Brain microvascular endothelial cell (primary cell): ENCODE data around the gene CHD3.

Experiments used
- DNase-seq: peaks from one replicate; pipeline ENCODE4 v3.0.0-alpha.2; 2020
- H3K27ac ChIP-seq: fragments of 250-450 bp; sonication (Bioruptor Pico); 2 replicates; pipeline ENCODE4 v1.5.1; 2020; ENCODE audit warnings: mild to moderate bottlenecking, moderate library complexity
- H3K27me3 ChIP-seq: fragments of 250-450 bp; sonication (Bioruptor Pico); replicated peaks from 2 replicates; pipeline ENCODE4 v1.5.1; 2020; ENCODE audit warnings: mild to moderate bottlenecking
- H3K36me3 ChIP-seq: fragments of 250-450 bp; sonication (Bioruptor Pico); replicated peaks from 2 replicates; pipeline ENCODE4 v1.5.1; 2020; ENCODE audit warnings: mild to moderate bottlenecking
- H3K4me3 ChIP-seq: 2 replicates; pipeline ENCODE4 v1.5.1; 2011; ENCODE audit warnings: low read depth, mild to moderate bottlenecking, control low read depth, low read length, moderate library complexity
- in situ Hi-C: cut with HindIII; loops from 2 replicates; pipeline ENCODE4 v1.10.0; 2017; ENCODE audit warnings: low sequenced_read_pairs, low pct_ligation_motif_present
- TF ChIP-seq, protein P1 (sequence below): IDR thresholded peaks from 2 replicates; pipeline ENCODE4 v1.5.1; 2011; ENCODE audit warnings: low read depth, mild to moderate bottlenecking, moderate library complexity, low read length, control low read depth, inconsistent platforms; ENCODE audit errors: missing control alignments

Gene CHD3

DNA sequence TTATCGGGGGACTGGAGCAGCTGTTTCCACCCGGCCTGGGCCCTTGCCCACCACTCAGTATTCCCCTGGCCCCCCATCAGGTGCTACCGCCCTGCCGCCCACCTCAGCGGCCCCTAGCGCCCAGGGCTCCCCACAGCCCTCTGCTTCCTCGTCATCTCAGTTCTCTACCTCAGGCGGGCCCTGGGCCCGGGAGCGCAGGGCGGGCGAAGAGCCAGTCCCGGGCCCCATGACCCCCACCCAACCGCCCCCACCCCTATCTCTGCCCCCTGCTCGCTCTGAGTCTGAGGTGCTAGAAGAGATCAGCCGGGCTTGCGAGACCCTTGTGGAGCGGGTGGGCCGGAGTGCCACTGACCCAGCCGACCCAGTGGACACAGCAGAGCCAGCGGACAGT lies 39.9 kb upstream of the CHD3 start:
- H3K36me3 ChIP-seq, result peaks cover 50% of the 10 kb centered on the region
- TF ChIP-seq, protein P1, sequence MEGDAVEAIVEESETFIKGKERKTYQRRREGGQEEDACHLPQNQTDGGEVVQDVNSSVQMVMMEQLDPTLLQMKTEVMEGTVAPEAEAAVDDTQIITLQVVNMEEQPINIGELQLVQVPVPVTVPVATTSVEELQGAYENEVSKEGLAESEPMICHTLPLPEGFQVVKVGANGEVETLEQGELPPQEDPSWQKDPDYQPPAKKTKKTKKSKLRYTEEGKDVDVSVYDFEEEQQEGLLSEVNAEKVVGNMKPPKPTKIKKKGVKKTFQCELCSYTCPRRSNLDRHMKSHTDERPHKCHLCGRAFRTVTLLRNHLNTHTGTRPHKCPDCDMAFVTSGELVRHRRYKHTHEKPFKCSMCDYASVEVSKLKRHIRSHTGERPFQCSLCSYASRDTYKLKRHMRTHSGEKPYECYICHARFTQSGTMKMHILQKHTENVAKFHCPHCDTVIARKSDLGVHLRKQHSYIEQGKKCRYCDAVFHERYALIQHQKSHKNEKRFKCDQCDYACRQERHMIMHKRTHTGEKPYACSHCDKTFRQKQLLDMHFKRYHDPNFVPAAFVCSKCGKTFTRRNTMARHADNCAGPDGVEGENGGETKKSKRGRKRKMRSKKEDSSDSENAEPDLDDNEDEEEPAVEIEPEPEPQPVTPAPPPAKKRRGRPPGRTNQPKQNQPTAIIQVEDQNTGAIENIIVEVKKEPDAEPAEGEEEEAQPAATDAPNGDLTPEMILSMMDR, result no peak
- in situ Hi-C loops, result no loop called here

DNA sequence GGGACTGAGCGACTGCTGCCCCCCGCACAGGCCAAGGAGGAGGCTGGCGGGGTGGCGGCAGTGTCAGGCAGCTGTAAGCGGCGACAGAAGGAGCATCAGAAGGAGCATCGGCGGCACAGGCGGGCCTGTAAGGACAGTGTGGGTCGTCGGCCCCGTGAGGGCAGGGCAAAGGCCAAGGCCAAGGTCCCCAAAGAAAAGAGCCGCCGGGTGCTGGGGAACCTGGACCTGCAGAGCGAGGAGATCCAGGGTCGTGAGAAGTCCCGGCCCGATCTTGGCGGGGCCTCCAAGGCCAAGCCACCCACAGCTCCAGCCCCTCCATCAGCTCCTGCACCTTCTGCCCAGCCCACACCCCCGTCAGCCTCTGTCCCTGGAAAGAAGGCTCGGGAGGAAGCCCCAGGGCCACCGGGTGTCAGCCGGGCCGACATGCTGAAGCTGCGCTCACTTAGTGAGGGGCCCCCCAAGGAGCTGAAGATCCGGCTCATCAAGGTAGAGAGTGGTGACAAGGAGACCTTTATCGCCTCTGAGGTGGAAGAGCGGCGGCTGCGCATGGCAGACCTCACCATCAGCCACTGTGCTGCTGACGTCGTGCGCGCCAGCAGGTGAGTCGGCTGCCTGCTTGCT lies 39.3 kb upstream of the CHD3 start:
- no peak overlapping the region for H3K27ac ChIP-seq
- no peak for DNase-seq
- no peaks in the 10 kb centered on the region for H3K27me3 ChIP-seq
- TF ChIP-seq, protein P1, result no peak
- H3K4me3 ChIP-seq, result no peak overlapping the region
- peaks cover 50% of the 10 kb centered on the region for H3K36me3 ChIP-seq
- in situ Hi-C loops, result no loop called here

More for the DNA sequence above, 39.9 kb upstream of the CHD3 start:
- no peak overlapping the region for H3K27ac ChIP-seq
- no peaks in the 10 kb centered on the region for H3K27me3 ChIP-seq
- DNase-seq, result no peak
- H3K4me3 ChIP-seq, result no peak overlapping the region

DNA sequence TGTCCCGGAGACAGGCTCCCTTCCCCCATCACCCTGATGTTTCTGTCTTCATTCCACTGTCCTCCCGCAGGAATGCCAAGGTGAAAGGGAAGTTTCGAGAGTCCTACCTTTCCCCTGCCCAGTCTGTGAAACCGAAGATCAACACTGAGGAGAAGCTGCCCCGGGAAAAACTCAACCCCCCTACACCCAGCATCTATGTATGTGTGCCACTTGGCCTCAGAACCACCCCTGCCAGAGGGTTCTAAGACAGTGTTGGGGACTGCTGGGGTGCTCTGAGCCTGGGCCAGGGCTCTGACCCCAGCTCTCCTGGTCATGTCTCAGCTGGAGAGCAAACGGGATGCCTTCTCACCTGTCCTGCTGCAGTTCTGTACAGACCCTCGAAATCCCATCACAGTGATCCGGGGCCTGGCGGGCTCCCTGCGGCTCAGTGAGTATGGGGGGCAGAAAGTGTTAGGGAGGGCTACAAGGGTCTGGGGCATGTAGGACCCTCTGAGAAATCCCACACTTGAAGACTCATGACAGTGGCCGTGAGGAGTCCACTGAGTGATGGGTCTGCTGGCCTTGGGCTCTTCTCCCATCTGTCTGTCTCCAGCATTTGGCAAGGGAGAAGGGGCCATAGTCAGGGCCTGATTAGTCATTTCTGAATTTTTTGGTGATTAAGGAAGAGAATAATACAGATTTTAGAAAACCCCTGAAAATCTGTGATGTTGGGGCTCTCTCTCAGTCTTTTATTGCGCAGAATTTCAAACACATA lies 38.7 kb upstream of the CHD3 start:
- TF ChIP-seq, protein P1, result no peak
- no peak for DNase-seq
- in situ Hi-C loops, result no loop called here
- Histone ChIP-seq H3K36me3 (peaks cover 50% of the 10 kb centered on the region), H3K27ac (no peak overlapping the region), H3K27me3 (no peaks in the 10 kb centered on the region), H3K4me3 (no peak overlapping the region)

DNA sequence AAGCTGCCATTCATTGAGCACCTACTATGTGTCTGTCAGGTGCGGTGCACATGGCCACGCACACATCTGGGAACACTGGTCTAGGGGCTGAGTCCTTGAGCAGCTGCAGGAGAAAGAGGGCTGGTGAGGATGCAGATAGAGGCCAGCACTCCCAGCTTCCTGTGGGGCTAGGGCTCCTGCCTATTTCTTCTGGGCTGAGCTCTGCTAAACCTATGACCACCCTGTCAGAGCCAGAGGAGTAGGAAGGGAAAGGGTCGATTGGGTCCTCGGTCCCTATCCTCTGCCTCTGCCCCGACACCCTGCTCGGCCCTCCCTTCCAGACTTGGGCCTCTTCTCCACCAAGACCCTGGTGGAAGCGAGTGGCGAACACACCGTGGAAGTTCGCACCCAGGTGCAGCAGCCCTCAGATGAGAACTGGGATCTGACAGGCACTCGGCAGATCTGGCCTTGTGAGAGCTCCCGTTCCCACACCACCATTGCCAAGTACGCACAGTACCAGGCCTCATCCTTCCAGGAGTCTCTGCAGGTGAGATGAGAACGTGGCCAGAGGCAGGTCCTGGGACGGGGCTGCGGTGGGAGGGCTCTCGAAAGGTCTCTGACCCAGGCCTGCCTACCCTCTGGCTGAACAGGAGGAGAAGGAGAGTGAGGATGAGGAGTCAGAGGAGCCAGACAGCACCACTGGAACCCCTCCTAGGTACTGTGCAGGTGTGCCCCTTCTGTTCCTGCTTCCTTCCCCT lies 37.7 kb upstream of the CHD3 start:
- H3K36me3 ChIP-seq, result peaks cover 50% of the 10 kb centered on the region
- no peak overlapping the region for H3K27ac ChIP-seq
- H3K27me3 ChIP-seq, result no peaks in the 10 kb centered on the region
- no peak for DNase-seq
- no peak overlapping the region for H3K4me3 ChIP-seq
- TF ChIP-seq, protein P1, result no peak
- in situ Hi-C loops, result no loop called here

DNA sequence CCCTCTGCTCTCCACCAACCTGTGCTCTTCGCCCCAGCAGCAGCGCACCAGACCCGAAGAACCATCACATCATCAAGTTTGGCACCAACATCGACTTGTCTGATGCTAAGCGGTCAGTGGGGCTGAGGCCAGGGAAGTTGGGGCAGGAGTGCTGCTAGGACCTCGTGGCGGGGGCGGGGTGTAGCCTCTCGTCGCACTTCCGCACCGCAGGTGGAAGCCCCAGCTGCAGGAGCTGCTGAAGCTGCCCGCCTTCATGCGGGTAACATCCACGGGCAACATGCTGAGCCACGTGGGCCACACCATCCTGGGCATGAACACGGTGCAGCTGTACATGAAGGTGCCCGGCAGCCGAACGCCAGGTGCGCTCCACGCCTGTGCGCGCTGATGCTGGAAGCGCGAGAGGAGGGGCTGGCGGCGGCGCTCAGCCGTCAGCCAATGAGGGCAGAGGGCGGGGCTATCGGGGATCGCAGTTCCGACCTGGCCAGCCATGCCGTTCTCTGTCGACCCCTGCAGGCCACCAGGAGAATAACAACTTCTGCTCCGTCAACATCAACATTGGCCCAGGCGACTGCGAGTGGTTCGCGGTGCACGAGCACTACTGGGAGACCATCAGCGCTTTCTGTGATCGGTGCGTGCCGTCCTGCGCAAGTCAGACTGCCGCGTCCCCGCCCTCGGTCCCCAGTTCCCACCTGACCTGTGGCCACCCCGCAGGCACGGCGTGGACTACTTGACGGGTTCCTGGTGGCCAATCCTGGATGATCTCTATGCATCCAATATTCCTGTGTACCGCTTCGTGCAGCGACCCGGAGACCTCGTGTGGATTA lies 36.9 kb upstream of the CHD3 start:
- Histone ChIP-seq H3K27me3 (no peaks in the 10 kb centered on the region), H3K4me3 (no peak overlapping the region), H3K36me3 (peaks cover 50% of the 10 kb centered on the region), H3K27ac (no peak overlapping the region)
- peak; percentile 65 for DNase-seq
- TF ChIP-seq, protein P1, result peak; percentile 92
- in situ Hi-C loops, result no loop called here
